NCI-H526 treated with DMSO at 0.1 percent for 48 hours (cell line): ENCODE data around the gene KISS1.

Source experiments
- DNase-seq: peaks from one replicate; lab custom pipeline; 2025; lab: John Stamatoyannopoulos, UW

The KISS1 gene

DNA sequence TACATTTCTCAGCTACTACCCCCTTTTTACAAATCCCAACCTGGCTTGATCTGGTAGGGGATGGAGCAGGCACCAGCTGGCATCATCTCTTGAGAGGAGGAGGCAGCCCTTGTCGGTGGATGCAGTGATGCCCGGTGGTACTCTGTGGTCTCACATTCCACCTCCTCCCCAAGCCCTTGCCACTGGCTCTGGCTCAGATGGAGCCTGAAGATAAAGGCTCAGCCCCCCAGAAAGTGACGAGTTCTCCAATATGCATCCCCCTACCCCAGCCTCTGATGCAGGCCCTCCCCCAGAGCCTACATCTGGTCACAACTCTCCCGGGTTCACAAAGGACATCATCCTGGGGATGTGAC is 21.3 kb upstream of the KISS1 start:
- DNase-seq = no peak

DNA sequence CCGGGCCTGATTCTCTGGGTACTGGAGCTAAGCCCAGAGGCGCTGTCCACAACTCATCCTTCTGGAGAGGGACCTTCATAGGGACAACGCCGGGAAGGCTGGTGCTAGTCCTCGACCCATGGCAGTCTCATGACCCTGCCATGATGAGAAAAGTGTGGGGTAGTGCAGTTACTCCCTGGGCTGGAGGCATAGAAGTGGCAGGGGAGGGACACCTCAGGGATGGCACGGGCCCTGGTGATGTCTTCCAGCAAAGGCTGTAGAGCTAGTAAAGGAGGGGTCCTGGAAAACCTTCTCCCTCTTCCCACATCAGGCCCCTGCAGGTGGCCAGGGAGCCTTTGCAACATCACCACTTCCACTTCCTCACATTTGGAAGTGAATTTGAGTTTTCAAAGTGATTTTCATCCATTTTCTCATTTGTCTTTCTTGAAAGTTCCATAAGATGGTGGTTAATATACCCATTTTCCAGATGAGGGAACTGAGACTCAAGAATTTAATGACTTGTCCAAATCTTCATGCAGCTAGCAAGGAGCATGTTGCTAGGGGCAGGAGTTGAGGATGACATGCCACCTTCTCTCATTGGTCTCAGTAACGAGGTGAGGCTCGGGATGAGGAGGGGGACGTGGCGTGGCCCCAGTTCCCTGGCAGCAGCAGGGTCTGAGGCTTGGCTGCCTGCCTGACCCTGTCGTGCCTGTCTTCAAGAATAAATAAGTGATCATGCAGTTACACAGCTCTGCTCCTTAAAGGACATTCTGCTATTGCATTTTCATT is 20.8 kb upstream of the KISS1 start:
- no peak for DNase-seq

DNA sequence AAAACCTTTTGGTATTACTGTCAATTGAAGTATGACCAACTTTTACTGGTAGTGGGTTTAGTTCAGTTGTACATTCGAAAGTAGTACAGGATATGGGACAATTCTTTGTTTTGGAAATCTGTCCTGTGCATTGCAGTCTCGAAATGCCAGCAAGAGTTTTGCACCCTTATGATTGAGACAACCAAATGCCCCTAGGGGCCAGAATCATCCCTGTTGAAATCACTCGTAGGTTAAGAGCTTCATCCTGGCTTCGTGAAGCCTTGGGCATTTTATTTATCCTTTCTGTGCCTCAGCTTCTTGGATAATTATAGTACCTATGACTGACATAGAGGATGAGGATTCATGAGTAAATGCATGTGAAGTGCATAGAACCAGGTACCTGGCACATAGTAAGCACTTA is 19.9 kb upstream of the KISS1 start:
- no peak for DNase-seq

DNA sequence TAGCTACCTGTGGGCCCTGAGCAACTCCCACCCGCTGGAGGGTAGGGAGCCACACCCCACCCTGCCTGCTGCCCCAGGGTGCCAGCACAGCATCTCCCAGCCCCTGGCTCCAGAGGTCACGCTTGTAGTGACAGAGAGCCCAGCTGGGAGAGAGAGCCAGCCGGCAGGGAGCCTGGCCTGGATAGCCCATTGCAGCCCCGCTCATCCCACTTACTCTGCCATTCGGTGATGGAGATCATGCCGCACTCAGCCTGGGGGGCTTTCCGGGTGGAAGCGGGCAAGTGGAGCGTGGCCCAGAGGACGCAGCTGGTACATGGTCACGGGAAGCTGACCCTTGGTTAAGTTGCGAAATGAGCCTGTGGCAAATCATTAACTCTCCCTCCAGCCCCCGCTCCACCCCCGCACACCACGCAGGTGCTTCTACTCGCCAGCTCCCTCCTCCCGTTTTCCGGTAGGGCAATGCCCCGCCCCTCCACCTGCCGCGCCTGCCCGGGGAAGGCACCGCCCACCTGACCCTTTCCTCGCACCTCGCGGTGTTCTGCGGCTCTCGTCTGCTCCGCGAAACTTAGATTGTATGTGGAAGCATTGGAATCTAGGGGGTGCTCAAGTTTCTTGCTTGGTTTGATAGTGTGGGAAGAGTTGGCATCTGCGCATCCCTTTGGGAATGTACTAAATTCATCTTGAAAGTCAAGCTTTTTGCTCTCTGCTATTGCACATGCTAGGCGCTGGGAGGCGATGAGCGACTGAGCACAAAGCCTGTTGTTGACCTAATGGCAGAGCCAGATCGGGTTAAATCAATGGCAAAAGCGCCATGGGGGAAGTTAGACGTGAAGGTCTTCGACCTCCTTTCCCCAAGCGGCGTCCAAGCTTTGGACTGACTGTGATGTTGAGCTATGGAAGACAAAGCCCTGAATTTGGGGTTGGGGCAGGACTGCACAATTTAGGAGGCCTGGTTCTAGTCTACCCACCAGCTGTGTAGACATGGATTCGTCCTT is 17.7 kb upstream of the KISS1 start, which contains the start of gene GOLT1A:
Gene GOLT1A, minus strand, starts transcription at position 321 of the 995 bp plus-strand sequence. Its CDS starts 82 bp downstream, at position 239.
- DNase-seq = peak; percentile 67

DNA sequence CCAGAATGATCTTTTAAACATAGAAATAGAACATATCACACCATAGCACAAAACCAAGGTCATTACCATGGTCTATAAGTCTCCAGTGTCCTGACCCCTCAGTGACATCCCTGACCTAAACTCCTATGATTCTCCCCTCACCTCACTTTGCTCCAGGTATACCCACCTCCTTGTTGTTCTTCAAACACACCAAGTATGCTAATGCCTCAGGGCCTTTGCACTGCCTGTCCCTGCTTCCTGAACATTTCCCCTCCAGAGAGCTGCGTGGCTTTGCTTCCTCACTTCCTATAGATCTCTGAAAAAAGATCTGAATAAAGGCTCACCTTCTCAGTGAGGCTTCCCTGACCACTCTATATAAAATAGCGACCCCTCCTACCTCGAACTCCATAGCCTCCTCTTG is 16.4 kb upstream of the KISS1 start:
- DNase-seq = no peak

DNA sequence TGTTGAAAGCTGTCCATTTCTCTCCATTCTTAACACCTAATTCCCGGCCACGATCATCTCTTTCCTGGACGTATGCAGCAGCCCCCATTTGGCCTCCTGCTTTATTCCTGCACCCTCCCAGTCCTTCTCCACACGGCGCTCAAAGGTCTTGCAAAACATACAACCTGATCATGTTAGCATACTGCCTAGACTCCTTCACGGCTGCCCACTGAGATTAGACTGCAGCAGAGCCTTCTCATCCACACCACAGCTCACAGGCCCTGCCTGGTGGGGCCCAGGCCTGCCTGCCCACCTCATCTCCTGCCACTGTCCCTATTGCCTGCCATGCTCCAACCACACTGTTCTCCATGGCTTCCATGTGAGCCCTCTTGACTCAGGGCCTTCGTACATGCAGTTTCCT is 14.8 kb upstream of the KISS1 start:
- DNase-seq = no peak

DNA sequence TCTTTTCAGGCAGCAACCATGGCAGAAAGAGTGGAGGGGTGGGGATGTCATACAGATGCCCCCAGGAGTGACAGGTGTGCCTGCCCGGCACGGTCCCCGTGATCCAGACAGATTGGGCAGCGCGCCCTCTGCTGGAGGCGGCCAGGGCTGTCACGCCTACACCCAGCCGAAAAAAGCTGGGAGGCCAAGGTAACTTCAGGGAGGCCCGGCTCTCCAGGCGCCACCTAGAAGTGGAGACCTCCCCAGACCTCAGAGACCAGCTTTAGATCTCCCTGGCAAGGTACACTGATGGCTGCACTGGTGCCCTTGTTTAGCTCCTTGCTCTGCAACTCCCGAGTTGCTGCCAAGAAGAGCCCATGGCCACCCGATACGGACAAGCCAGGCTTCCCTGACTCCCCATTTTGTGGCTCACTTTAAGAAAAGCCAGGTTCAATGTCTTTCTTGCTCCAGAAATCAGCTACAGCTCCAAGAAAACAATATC is 10.9 kb upstream of the KISS1 start:
- no peak for DNase-seq

DNA sequence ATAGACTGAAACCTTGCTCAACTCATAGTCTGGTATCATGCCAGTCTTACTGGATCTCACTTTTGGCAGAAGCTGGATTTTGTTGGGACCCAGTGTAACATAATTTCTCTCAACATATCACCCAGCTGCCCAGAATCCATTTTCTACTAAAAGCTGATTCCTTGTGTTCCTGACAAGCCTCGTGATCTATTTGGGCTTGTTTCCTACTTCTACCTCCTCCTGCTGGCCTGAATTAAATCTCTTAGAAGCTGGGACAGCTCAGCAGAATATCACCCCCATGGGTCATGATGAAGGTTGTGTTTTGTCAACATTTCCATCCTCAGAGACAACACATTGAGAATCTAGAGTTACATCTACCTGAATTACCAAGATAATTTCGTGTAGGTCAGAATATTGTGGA is 9.8 kb upstream of the KISS1 start:
- DNase-seq = no peak

DNA sequence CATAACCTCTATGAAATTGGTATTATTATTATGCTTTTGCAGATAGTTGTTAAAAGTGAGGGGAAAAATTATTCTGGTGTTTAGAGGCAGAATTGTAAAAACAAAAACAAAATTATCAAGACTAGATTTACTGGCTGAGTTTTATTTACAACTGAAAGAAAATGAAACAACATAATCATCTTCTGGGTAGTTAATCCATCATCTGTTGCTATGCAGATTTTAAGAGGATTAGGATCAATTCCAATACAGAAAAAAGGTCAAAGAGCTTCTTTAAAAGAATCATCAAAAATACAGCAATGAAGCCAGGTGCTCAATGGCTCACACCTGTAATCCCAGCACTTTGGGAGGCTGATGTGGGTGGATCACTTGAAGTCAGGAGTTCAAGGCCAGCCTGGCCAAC is 9.2 kb upstream of the KISS1 start:
- no peak for DNase-seq

DNA sequence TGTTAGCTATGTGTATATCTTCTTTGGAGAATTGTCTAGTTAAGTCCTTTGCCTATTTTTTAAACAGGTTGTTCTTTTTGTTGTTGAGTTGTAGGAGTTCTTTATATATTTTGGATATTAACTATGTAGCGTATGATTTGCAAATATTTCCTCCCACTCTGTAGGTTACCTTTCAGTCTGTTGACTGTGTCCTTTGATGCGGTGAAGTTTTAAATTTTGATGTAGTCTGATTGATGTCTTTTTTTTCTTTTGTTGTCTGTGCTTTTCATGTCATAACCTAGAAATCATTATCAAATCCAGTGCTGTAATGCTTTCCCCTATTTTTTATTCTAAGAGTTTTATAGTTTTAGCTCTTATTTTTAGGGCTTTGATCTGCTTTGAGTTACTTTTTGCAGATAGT is 8.7 kb upstream of the KISS1 start:
- no peak for DNase-seq

DNA sequence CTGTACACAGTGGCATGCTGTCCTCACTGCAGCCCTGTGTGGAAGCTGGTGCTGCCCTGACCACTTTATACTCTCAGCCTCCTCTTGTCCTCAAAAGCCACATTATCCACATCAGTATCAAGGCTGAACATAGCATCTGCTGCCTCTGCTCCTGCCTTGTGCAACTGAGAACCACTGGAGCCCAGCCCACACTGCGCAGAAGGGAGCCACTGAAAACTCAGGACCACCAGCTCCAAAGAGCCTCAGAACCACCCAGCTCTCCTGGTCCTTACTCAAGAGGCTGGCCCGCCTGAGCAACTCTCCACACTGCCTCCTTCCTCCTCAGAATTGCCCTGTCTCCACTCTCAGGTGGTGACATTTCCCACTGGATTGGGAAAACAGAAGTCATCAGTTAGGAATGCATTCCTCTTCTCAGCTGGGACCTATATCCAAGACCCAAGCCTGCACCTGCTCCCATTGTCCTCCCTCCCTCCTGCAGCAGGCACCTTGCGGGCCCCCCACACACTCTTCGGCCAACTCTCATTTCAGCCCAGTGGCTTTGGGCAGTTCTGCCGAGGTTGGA is 7.0 kb upstream of the KISS1 start:
- DNase-seq = no peak

DNA sequence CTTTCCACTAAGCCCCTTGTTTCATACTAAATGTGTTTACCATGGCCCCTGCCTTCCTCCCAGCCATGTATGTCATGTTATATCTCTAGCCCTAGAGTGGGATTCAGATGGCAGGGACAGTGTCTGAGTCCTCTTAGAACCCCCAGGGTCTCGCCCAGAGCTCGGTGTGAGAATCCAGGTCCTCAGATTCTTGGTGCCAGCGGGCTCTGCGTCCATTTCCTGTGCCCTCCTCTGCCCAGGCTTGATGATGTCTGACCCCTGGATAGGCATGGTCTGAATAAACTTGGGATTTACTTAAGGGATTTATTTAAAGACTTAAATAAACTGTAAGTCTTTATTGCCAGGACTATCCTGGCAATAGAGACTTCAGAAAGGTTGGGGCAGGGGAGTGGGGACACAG is 6.2 kb upstream of the KISS1 start:
- no peak for DNase-seq

DNA sequence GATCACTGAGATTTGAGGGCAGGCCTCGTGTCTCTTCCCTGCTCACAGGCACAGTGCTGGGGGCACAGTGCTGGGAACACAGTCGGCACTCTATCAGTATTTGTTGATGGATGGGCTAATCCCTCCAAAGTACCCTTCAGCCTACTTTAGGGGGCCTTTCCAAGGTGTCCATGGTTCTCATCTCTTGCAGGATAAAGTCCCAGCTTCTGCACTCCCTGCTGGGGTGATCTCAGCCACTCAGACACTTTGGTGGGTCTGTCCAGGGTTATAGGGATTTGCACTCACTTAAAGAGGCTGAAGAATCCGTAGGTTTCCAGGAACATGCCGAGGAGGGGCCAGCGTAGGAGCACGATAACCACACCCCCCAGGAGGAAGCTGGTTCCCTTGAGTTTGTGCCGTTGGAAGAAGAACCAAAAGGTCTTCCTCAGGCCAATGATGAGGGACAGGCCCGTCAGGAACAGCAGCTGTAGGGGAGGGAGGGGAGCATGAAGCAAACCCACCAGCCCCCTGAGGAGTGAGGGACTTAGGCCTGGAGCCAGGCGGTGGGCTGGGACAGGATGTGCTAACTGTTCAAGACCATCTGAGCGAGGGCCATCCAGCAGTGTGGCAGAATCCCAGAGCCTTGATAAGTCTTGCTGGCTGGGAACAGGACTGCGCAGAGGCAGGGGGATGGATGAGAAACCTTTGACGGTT is 5.2 kb upstream of the KISS1 start:
- no peak for DNase-seq

DNA sequence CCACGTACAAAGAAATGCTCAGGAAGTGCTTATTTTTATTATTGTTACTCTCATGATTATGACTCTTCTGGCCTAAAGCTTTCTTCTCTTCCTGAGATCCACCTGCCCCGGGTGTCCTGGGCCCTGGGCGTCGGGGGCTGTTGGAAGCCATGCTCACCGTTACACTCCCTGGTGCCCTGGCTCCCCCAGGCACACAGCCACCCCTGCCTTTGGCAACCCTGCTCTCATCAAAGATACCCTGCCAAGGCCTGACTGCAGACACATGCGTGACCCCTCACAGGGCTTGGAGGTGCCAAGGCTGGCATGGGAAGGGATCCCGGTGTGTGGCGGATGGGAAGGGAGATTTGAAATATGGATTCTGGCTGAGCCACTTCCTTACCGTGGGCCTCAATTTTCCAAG is 3.3 kb upstream of the KISS1 start:
- DNase-seq = no peak

DNA sequence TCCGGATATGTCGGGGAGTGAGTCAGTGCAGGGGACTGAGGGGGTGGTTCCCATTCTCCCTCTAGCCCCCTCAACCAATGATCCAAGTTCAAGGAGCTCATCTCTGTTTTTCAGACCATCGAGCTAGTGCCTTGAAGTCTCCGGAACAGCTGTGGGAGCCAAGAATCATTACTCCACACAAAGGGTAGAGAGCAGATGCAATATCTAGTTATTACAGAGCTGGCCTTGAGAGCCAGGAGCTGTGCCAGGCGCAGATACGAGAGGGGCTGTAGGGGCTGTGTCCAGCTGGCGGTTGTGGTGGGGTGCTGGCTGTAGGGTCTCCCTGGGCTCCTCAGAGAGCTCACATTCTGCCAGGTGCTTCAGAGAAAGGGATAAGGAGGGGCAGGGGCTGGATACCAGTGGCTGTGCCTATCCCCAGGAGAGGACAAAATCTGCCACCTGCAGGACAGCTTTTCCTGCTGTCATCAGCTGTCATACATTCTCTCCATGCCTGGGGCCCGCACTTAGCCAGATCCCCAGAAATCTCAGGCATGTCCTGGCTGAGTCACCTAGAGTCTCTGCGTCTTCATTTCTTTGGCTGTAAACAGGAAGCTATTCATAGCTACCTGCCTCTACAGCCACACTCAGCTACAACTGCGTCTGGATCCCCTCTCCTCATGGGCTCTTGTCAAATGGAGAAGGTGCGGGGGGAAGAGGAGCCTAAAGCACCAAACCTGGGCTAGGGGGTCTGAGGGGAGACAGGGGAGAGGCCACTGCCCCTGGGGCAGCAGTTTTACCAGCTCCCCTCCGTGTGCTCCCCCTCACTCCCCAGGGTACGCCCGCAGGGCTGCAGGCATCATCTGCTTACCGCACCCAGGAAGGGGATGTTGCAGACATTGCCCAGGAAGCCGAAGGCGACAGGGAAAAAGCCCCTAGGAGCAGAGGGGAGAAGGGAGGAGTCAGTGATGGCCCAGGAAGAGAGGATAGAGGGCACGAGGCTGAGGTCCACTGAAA is 2.4 kb upstream of the KISS1 start:
- DNase-seq = no peak

DNA sequence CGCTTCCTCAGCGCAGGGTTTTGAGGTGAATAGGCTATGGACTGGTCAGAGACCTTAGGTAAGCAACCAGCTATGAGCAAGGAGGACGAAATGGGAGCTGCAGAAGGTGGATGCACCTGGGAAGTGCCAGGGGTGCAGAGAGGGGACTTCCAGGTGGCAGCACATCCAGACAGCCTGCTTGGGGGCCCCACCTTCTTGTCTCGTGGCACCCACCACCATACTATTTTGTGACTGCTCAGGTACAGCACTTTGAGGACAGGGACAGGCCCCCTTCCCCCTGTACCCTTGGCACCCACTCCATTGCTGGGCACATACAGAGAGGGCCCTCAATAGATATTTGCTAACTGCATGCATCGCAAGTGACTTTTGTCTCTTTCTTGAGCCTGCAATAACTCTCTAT is 777 bp upstream of the KISS1 start:
- no peak for DNase-seq

DNA sequence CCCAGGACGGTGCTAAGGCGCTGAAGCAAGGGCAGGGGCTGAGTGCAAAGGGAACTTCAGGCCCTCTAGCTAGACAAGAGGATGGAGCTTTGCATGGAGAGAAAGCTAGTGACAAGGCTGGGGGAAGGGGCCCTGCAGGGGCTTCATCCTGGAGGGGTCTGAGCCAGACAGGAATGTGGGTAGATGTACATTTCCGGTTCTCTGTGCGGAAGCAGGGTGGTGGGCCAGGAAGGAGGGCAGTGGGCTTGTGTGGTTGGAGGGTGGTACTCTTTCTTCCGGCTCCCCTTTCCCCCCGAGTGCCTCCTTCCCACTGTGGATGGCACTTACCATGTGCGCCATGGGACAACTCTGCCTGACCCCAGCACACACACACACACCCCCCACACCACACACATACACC is 1.5 kb downstream of the KISS1 start:
- no peak for DNase-seq

DNA sequence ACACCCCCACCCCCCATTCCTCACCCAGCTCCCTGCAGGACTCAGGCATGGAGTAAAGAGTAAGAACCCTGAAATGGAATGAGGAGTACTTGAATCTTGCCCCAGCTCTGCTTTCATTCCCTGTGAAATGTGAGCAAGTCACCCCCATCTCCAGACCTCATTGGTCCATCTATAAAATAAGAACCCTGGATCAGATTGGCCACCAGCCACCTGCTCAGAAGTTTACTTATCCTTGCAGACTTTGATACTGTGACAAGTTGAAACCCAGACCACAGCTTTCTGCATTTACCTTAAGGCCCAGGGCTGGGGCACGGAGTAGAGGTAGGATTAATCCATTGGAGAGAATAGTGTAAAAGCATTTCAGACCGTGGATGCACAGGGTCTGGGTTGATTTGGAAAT is 2.2 kb downstream of the KISS1 start:
- no peak for DNase-seq

DNA sequence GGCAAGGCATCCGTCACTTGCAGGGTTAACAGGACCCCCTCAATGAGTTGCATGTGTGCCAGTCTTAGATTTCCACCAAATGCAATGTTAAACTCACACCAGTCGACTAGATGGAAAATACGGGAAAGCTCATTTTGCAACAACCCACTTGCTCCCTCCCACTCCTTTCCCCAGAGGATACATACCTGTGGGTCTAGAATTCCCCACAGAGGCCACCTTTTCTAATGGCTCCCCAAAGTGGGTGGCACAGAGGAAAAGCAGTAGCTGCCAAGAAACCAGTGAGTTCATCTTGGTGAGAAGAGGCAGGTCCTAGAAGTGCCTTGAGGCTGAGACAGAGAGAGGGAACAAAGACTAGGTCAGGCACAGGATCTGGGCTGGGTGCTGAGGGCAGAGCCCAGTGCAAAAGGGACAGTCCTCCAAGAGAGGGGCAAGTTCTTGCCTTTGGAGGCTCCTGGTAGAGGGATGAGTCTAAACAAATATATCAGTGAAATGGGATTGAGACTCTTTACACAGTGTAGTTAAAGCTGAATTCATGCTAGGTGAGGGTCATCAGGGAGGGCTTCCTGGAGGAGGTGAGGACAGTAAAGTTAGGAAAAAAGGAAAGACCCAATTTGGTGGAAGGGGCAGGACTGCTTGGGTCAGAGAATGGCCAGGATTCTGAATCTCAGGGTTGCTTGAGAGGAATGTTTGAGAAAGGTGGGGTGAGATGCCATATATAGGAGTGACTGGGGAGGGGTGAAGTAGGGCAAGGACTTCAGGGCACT is 3.5 kb downstream of the KISS1 start:
- DNase-seq = no peak

DNA sequence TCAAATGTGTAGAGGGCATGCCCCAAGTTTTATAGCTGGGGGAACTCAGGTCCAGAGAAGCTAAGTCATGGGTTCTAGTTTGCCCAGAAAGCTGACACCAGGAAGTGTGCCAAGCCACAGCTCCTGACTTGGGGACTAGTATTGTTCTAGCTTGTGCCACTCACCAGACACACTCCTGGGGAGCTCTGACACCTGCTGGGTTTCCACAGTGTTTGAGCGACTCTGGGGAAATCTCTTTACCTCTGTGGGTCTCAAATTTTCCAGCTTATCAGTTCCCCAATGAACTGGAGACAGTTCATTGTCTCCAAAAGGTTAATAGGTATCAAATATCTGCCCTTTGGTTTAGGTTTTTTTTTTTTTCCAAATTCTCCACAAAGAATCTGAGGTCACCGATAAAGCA is 4.2 kb downstream of the KISS1 start:
- no peak for DNase-seq
